MM.1S (cell line): Measurements from ENCODE around the gene KLHDC8A.

ENCODE experiments used
- CTCF ChIP-seq: fragments of 300-600 bp; sonication (generic); IDR thresholded peaks from 2 replicates; pipeline ENCODE4 v1.5.1; 2016; ENCODE audit warnings: antibody characterized with exemption, low read length, mixed read lengths
- EZH2 ChIP-seq: fragments of 300-600 bp; sonication (generic); optimal IDR thresholded peaks from 2 replicates; pipeline ENCODE3; 2017; ENCODE audit warnings: low read depth, mild to moderate bottlenecking, antibody characterized with exemption, low read length, mixed read lengths

- TF ChIP-seq CTCF: no peak
- no peak for TF ChIP-seq EZH2
Observed at GRCh38 chr1:205310976-205311704, 45.6 kb downstream of the KLHDC8A start.
